ENCODE results near the gene IL1RL2.

Gene IL1RL2

GRCh38 chr2:102271844-102272243 is 85.0 kb downstream of the IL1RL2 start:
- no peak for TF ChIP-seq CTCF (IDR thresholded peaks at IDR 0.05; ENCODE audit: extremely low read depth, missing control alignments)
- no peak for DNase-seq (ENCODE audit: low spot score)

- DNase-seq (ENCODE audit: low spot score) = no peak
Observed at GRCh38 chr2:102273619-102274211, 86.9 kb downstream of the IL1RL2 start.

GRCh38 chr2:102276549-102277201 is 89.9 kb downstream of the IL1RL2 start:
- TF ChIP-seq CTCF (IDR thresholded peaks at IDR 0.05; ENCODE audit: extremely low read depth, missing control alignments) = no peak

More at GRCh38 chr2:102273619-102274211, 86.9 kb downstream of the IL1RL2 start:
- no peak for TF ChIP-seq CTCF (IDR thresholded peaks at IDR 0.05; ENCODE audit: extremely low read depth, missing control alignments)

GRCh38 chr2:102277202-102277700 is 90.4 kb downstream of the IL1RL2 start:
- TF ChIP-seq CTCF (IDR thresholded peaks at IDR 0.05; ENCODE audit: extremely low read depth, missing control alignments) = no peak

More at GRCh38 chr2:102276549-102277201, 89.9 kb downstream of the IL1RL2 start:
- no peak for DNase-seq (ENCODE audit: low spot score)

GRCh38 chr2:102278720-102279390 is 92.0 kb downstream of the IL1RL2 start:
- TF ChIP-seq CTCF (IDR thresholded peaks at IDR 0.05; ENCODE audit: extremely low read depth, missing control alignments) = no peak
- DNase-seq (ENCODE audit: low spot score) = no peak

More at GRCh38 chr2:102277202-102277700, 90.4 kb downstream of the IL1RL2 start:
- no peak for DNase-seq (ENCODE audit: low spot score)

- DNase-seq (ENCODE audit: low spot score) = no peak
- TF ChIP-seq CTCF (IDR thresholded peaks at IDR 0.05; ENCODE audit: extremely low read depth, missing control alignments) = no peak
Observed at GRCh38 chr2:102279391-102279735, 92.5 kb downstream of the IL1RL2 start.

GRCh38 chr2:102282678-102283091 is 95.9 kb downstream of the IL1RL2 start:
- DNase-seq (ENCODE audit: low spot score) = no peak

More at GRCh38 chr2:102282678-102283091, 95.9 kb downstream of the IL1RL2 start:
- no peak for TF ChIP-seq CTCF (IDR thresholded peaks at IDR 0.05; ENCODE audit: extremely low read depth, missing control alignments)
